Body of pancreas (tissue), 4 donors: Measurements from ENCODE around the gene CCDC71L. TPM values are rescaled to one million over a fixed set of nuclear protein-coding genes. Genes with fewer than 3 reads are reported as not detected.

Experiments
- ATAC-seq: fragments of 150-250 bp; one replicate; pipeline ENCODE4 v1.9.1; 2016
- DNase-seq, 4 donors: peaks; one replicate each; pipeline ENCODE4 v3.0.0-alpha.2; 2019
- H3K27ac ChIP-seq, 4 donors: fragments of 200-600 bp; sonication (generic); 1 replicate in 3 of 4; 2 replicates in 1 of 4; pipeline versions ENCODE4 v1.5.1 to v1.6.1; 2016 to 2019; ENCODE audit warnings: mild to moderate bottlenecking in 1 of 4, mixed read lengths in 1 of 4, moderate library complexity in 1 of 4
- H3K27me3 ChIP-seq, 2 donors: fragments of 200-600 bp; sonication (generic); one replicate each; pipeline ENCODE4 v1.6.0; 2016; ENCODE audit warnings: mild to moderate bottlenecking in 1 of 2
- H3K36me3 ChIP-seq, 2 donors: fragments of 200-600 bp; sonication (generic); replicated peaks in 1 of 2; 2 replicates each; pipeline ENCODE4 v1.5.1; 2016; ENCODE audit warnings: low read depth in 2 of 2; ENCODE audit not compliant: insufficient read depth in 1 of 2
- H3K4me1 ChIP-seq: fragments of 200-600 bp; sonication (generic); one replicate; pipeline ENCODE4 v1.6.0; 2016
- H3K4me3 ChIP-seq, 2 donors: fragments of 200-600 bp; sonication (generic); 1 replicate in 1 of 2; 2 replicates in 1 of 2; pipeline ENCODE4 v1.5.1; 2016 to 2019
- H3K9me3 ChIP-seq, 3 donors: fragments of 200-600 bp; sonication (generic); 1 replicate in 2 of 3; 2 replicates in 1 of 3; pipeline ENCODE4 v1.5.1; 2016
- POLR2A ChIP-seq, 3 donors: fragments of 450-650 bp; IDR thresholded peaks; one replicate each; pipeline ENCODE4 v1.6.1; 2016; ENCODE audit warnings: antibody characterized with exemption in 3 of 3, mild to moderate bottlenecking in 2 of 3
- WGBS, 2 donors: methylation state at CpG; one replicate each; pipeline ENCODE4 v1.1.5; 2017; 5-methylcytosine and 5-hydroxymethylcytosine counted together
- intact Hi-C: fragments of 100-400 bp; cut with DNase I; formaldehyde crosslinking; loops from one replicate; pipeline ENCODE4 v1.15.1; 2023
- total RNA-seq, 2 donors: library from RNA; depleted of rRNA; stranded (reverse); fragments of >200 nt; gene quantifications; one replicate each; pipeline ENCODE4 v1.1.0, GENCODE V29; 2016
- TF ChIP-seq, protein P1 (sequence below), 7 experiments: fragments of 450-650 bp in 4 of 7; fragments of 200-600 bp in 3 of 7; sonication (generic) in 3 of 7; IDR thresholded peaks; one replicate each; pipeline ENCODE4 v1.5.1; 2016 to 2019; ENCODE audit warnings: antibody characterized with exemption in 7 of 7

Gene CCDC71L
- total RNA-seq, 2 donors from 2014 or later: 8.6 to 23.7 TPM

DNA sequence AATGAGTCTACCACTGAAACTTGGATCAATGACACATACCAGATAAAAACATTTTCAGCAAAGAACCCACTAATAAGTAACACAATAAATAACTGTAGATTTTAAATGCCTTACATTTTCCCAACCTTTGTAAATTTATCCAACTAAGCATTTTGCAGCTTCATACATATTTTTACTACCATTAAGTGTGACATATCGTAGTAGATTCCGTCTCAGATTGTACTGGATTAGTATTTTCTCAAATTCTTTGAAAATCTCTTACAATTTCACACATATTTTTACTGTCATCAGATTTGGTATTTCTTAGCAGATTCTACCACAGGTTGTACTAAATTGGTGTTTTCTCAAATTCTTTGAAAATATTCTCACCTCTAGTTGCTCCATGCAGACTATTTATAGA is 26.0 kb downstream of the CCDC71L start:
- DNase-seq (no peak), ATAC-seq (no peak)
- TF ChIP-seq, protein P1, sequence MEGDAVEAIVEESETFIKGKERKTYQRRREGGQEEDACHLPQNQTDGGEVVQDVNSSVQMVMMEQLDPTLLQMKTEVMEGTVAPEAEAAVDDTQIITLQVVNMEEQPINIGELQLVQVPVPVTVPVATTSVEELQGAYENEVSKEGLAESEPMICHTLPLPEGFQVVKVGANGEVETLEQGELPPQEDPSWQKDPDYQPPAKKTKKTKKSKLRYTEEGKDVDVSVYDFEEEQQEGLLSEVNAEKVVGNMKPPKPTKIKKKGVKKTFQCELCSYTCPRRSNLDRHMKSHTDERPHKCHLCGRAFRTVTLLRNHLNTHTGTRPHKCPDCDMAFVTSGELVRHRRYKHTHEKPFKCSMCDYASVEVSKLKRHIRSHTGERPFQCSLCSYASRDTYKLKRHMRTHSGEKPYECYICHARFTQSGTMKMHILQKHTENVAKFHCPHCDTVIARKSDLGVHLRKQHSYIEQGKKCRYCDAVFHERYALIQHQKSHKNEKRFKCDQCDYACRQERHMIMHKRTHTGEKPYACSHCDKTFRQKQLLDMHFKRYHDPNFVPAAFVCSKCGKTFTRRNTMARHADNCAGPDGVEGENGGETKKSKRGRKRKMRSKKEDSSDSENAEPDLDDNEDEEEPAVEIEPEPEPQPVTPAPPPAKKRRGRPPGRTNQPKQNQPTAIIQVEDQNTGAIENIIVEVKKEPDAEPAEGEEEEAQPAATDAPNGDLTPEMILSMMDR (IDR thresholded peaks at IDR 0.05): no peak
- no peak for TF ChIP-seq POLR2A (IDR thresholded peaks at IDR 0.05)
- Histone ChIP-seq H3K27me3 (no peaks in the 10 kb centered on the region), H3K4me1 (no peaks in the 10 kb centered on the region), H3K9me3 (no peaks in the 10 kb centered on the region), H3K4me3 (no peak overlapping the region), H3K36me3 (no peaks in the 10 kb centered on the region), H3K27ac (no peak overlapping the region)
- 65 to 97% methylated on average over 2 of the region's 2 CpGs for WGBS, 2 donors
- intact Hi-C loops: no loop called here

DNA sequence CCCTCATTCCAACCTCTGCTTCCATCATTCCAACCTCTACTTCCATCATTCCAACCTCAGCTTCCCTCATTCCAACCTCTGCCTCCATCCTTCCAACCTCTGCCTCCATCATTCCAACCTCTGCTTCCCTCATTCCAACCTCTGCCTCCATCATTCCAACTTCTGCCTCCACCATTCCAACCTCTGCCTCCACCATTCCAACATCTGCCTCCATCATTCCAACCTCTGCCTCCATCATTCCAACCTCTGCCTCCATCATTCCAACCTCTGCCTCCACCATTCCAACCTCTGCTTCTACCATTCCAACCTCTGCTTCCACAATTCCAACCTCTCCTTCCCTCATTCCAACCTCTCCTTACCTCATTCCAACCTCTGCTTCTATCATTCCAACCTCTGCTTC is 30.3 kb downstream of the CCDC71L start:
- Histone ChIP-seq H3K4me1 (peaks cover 18% of the 10 kb centered on the region), H3K27me3 (no peaks in the 10 kb centered on the region), H3K4me3 (no peak overlapping the region), H3K36me3 (no peaks in the 10 kb centered on the region), H3K27ac (no peak overlapping the region), H3K9me3 (no peaks in the 10 kb centered on the region)
- DNase-seq: no peak
- no peak for ATAC-seq
- TF ChIP-seq POLR2A (IDR thresholded peaks at IDR 0.05): no peak
- TF ChIP-seq, protein P1 (IDR thresholded peaks at IDR 0.05): no peak
- intact Hi-C loops: no loop called here

DNA sequence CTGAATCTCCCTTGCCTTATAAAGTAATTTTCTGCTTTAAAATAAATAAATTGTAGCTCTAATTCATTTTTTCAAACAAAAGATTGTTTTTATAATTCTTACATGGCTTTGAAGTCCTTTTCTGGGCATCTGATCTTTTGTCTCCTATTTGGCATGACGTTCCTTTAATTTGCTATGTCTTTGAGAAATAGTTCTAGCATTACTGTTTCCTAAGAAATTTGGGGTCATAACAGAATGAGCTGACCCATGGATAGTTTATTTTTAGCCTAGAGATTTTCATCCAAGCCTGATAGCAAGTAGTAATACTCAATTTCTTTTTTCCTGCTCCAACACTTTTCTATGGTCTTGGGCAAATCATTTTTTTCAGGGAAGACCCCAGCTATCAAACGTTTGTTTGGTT is 31.4 kb downstream of the CCDC71L start:
- WGBS, 2 donors: 55% methylated on average over 2 of the region's 2 CpGs
- Histone ChIP-seq H3K4me1 (peaks cover 18% of the 10 kb centered on the region), H3K27ac (no peak overlapping the region), H3K36me3 (no peaks in the 10 kb centered on the region), H3K9me3 (no peaks in the 10 kb centered on the region), H3K4me3 (no peak overlapping the region), H3K27me3 (no peaks in the 10 kb centered on the region)
- TF ChIP-seq, protein P1 (IDR thresholded peaks at IDR 0.05): no peak
- no peak for TF ChIP-seq POLR2A (IDR thresholded peaks at IDR 0.05)
- ATAC-seq: no peak
- intact Hi-C loops: no loop called here
- no peak for DNase-seq

DNA sequence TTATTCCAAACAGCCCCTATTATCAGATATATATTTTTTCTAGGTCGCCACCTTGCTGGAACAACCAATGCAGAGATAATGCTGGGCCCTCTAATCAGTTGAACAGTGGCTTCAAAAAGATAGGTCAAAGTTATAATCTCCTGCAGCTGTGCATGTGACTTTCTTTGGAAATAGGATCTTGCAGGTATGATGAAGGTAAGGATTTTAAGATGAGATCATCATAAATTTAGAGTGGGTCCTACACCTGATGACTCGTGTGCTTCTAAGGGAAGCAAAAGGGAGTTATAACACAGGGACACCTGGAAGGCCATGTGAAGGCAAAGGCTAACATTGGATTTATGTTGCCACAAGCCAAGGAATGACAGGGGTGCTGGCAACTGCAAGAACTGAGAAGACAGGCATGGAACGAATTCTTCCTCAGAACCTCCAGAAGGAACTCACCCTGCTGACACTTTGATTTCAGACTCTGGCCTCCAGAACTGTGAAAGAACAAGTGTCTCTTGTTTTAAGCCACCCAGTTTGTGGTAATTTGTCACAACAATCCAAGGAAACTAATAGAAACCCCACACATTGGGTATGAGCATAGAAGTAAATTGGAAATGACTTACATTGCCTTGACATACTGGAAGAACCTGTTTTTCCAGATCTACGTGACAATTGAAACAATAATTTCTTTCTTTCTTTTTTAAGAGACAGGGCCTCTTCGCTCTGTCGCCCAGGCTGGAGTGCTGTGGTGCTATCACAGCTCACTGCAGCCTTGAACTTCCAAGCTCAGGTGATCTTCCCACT is 34.4 kb downstream of the CCDC71L start:
- TF ChIP-seq, protein P1 (IDR thresholded peaks at IDR 0.05): no peak
- no peak for TF ChIP-seq POLR2A (IDR thresholded peaks at IDR 0.05)
- ATAC-seq (peak; percentile 84), DNase-seq (peak; percentile 11 to 31 (median 19))
- Histone ChIP-seq H3K9me3 (no peaks in the 10 kb centered on the region), H3K4me1 (peaks cover 18% of the 10 kb centered on the region), H3K36me3 (no peaks in the 10 kb centered on the region), H3K27ac (peak overlapping the region; percentile 35 to 69 (median 53)), H3K27me3 (no peaks in the 10 kb centered on the region), H3K4me3 (no peak overlapping the region)
- intact Hi-C loops: no loop called here
- 43% methylated on average over 6 of the region's 6 CpGs for WGBS, 2 donors
